Mammary epithelial cell (primary cell): ENCODE data around the gene USP17L17.
"Not testable (repeated sequence)": the region's sequence is repeated elsewhere in the genome, so short reads cannot be mapped to it uniquely, and the experiment has no call there.

Experiments
- CTCF ChIP-seq, 2 donors: IDR thresholded peaks in 1 of 2; conservative IDR thresholded peaks in 1 of 2; 2 replicates each; pipeline ENCODE4 v1.5.1; 2011 to 2012; ENCODE audit warnings: inconsistent platforms in 2 of 2, low read length in 2 of 2, mild to moderate bottlenecking in 2 of 2, control low read depth in 1 of 2, low read depth in 1 of 2; ENCODE audit not compliant: insufficient read depth in 1 of 2; ENCODE audit errors: extremely low read depth in 1 of 2
- EZH2 ChIP-seq: IDR thresholded peaks from 2 replicates; pipeline ENCODE4 v1.6.1; 2012; ENCODE audit warnings: low read length, inconsistent platforms, borderline replicate concordance

DNA sequence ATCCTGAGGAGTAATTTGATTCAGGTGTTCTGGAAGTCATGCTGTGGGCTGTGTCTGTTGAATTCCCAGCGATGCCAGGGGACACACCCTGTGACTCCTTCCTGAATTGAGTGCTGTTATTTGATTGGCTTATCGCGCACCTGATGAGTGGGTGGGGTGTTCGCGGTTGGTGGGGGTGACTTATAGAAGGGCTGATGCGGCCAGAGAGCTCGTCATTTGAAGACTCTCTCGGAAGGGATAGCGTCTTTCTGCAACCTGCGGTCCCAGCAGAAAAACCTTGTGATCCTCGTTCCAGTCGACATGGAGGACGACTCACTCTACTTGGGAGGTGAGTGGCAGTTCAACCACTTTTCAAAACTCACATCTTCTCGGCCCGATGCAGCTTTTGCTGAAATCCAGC lies 23.6 kb downstream of the USP17L17 start, which contains the start of gene USP17L22:
- TF ChIP-seq CTCF (conservative IDR thresholded peaks at IDR 0.05 in 1 of 2, IDR thresholded peaks at IDR 0.05 in 1 of 2; ENCODE audit: extremely low read depth in 1 of 2, insufficient read depth in 1 of 2, low read depth in 1 of 2, low read length in 2 of 2); EZH2: not testable (repeated sequence)
